ENCODE data around the gene SHISA6.

Gene SHISA6

DNA sequence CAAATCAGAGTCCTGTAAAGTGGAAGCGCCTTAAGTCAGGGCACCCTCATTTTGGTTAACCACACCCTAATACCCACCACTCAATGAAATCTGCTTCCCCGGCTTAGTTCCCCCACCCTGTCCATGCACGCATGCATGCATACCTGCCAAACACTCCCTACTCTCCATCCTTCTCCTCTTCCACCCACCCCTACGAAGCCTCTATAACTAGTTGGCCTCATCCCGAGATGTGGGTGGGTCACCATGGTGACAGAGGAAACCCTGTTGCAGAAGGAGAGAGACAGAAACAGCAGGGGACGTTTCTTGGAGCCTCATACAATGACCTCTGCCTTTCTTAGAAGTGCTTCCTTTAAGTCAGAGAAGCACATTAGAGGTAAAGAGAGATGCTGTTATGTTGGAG lies 310.4 kb downstream of the SHISA6 start:
- no peak for DNase-seq (ENCODE audit: insufficient read length, low spot score)
- TF ChIP-seq, protein P1, sequence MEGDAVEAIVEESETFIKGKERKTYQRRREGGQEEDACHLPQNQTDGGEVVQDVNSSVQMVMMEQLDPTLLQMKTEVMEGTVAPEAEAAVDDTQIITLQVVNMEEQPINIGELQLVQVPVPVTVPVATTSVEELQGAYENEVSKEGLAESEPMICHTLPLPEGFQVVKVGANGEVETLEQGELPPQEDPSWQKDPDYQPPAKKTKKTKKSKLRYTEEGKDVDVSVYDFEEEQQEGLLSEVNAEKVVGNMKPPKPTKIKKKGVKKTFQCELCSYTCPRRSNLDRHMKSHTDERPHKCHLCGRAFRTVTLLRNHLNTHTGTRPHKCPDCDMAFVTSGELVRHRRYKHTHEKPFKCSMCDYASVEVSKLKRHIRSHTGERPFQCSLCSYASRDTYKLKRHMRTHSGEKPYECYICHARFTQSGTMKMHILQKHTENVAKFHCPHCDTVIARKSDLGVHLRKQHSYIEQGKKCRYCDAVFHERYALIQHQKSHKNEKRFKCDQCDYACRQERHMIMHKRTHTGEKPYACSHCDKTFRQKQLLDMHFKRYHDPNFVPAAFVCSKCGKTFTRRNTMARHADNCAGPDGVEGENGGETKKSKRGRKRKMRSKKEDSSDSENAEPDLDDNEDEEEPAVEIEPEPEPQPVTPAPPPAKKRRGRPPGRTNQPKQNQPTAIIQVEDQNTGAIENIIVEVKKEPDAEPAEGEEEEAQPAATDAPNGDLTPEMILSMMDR (IDR thresholded peaks at IDR 0.05; ENCODE audit: insufficient read depth, missing control alignments), result no peak
- no peak for FAIRE-seq

DNA sequence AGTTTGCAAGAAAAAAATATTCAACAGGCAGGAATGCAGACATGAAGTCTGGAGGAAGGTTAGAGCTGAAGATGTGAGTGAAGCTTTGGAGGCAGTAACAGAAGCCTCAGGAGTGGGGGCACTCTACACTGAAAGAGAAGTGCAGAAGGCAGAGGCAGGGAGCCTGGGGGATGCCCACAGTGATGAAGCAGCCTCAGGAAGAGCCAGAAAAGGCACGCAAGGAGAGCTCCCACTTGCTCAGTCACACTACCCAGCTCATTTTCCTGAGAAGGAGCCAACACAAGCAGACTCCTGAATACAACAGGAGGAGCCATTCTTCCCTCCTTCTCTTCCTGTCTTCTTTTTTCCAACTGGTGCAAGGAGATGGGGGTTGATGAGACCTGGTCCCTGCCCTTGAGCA lies 312.1 kb downstream of the SHISA6 start:
- FAIRE-seq (no peak), DNase-seq (ENCODE audit: insufficient read length, low spot score) (no peak)
- TF ChIP-seq, protein P1 (IDR thresholded peaks at IDR 0.05; ENCODE audit: insufficient read depth, missing control alignments), result no peak

DNA sequence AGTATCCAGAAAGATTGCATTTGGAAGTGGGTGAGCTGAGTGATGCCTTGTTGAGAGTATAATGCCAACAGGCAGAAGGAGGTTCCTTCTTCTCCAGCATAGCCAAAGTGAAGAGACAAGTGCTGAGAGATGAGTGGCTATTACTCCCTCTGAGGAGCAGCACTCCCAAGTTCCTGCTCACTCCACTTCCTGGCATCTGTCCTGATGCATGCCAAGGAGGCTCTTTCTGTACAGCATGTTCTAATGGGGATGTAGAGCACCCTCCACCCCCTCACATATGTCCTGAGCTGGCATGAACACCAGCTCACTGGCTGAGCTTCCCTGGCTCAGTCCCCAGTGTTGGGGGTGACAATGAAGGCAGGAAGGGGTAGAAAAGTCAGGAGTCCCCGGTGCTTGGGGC lies 313.0 kb downstream of the SHISA6 start:
- DNase-seq (ENCODE audit: insufficient read length, low spot score) (no peak), FAIRE-seq (no peak)
- TF ChIP-seq, protein P1 (IDR thresholded peaks at IDR 0.05; ENCODE audit: insufficient read depth, missing control alignments), result no peak

DNA sequence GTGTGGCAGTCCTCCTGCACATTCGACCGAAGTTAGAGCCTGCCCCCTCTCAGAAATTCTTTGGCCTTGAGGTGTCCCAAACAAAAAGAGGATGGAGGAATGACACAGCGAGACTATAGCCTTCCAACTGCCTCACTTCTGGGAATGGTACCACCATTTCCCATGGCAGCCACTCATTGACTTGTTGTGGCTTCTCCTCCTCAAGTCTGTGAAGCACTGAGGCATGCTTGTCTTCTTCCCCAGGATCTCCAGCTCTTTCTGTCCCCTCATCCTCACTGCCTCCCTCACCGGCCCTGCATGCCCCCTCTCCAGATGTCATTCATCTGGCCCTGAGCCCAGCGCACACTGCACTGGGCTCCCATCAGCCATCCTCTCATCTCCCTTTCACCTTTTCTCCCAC lies 313.5 kb downstream of the SHISA6 start:
- DNase-seq (ENCODE audit: insufficient read length, low spot score), result no peak
- FAIRE-seq, result no peak
- TF ChIP-seq, protein P1 (IDR thresholded peaks at IDR 0.05; ENCODE audit: insufficient read depth, missing control alignments), result no peak

DNA sequence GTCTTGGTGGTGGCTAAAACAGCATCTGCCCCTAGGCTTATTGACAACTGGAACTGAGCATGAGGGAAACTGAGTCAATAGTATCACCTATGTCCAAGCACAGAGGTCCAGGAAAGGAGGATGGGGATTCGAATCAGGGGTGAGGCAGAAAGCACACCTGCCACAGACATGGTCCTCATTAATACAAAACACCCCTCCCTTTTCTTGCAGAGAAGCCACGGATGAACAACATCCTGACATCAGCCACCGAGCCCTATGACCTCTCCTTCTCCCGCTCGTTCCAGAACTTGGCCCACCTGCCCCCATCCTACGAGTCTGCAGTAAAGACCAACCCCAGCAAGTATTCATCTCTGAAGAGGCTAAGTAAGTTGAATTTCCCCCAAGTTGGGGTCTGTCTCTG lies 314.5 kb downstream of the SHISA6 start:
- TF ChIP-seq, protein P1 (IDR thresholded peaks at IDR 0.05; ENCODE audit: insufficient read depth, missing control alignments), result no peak
- DNase-seq (ENCODE audit: insufficient read length, low spot score), result no peak
- no peak for FAIRE-seq

DNA sequence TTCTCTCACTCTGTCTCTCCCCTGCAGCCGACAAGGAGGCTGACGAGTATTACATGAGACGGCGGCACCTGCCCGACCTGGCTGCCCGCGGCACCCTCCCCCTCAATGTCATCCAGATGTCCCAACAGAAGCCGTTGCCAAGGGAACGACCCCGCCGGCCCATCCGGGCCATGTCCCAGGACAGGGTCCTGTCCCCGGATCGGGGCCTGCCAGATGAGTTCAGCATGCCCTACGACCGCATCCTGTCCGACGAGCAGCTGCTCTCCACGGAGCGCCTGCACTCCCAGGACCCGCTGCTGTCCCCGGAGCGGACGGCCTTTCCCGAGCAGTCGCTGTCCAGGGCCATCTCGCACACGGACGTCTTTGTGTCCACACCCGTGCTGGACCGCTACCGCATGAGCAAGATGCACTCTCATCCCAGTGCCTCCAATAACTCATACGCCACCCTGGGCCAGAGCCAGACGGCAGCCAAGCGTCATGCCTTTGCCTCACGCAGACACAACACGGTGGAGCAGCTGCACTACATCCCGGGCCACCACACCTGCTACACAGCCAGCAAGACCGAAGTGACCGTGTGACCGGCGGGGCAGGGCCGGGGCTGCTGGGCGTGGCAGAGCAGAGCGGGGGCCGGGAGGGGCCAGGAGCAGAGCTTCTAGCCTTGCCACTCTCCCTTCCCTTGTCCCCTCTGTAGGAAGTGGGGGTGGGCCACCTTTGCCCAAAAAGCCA lies 316.9 kb downstream of the SHISA6 start:
- DNase-seq (ENCODE audit: insufficient read length, low spot score), result no peak
- TF ChIP-seq, protein P1 (IDR thresholded peaks at IDR 0.05; ENCODE audit: insufficient read depth, missing control alignments), result no peak
- FAIRE-seq, result no peak

DNA sequence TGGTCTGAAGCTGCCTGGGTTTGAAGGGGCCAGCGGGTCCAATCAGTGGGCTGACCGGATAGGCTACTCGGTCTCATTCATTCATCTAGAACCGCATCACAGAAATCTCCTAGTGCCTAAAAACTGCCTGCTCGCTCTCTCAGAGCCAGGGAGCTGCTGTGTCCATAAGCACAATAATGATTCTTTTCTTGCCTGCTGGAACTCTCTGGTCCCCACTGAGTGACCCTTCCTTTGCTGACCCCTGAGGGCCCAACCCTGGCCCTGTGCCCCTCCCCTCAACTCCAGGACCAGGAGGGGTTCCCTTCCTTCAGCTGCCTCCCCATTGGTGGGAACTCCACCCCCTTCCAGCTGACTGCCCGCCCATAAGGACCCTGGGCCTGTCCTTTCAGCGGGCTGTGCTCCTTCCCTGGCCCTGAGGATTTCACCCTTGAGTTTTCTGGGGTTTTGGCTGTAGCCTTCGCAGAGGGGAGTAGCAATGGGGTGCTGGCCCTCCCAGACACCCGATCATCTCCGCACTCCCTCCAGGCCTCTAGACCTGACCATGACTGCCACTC lies 317.7 kb downstream of the SHISA6 start:
- TF ChIP-seq, protein P1 (IDR thresholded peaks at IDR 0.05; ENCODE audit: insufficient read depth, missing control alignments), result no peak
- no peak for FAIRE-seq
- no peak for DNase-seq (ENCODE audit: insufficient read length, low spot score)
